Measurements from ENCODE around the gene TEX2. TPM values are rescaled to one million over a fixed set of nuclear protein-coding genes. Genes with fewer than 3 reads are reported as not detected.

Gene TEX2
- total and polyA plus RNA-seq, 2 of the 13 experiments (the other 11 are each of a cell fraction or from before 2014, with no cell fraction given), result 21.4 to 37.7 TPM

- no peak for TF ChIP-seq ZNF770 (CRISPR knock-in tag; IDR thresholded peaks at IDR 0.05)
- TF ChIP-seq ZC3H4 (CRISPR knock-in tag; IDR thresholded peaks at IDR 0.05; ENCODE audit: borderline replicate concordance), result no peak
Observed at GRCh38 chr17:64300699-64300965, 37.6 kb upstream of the TEX2 start (continued).

GRCh38 chr17:64297467-64298088, 34.5 kb upstream of the TEX2 start:
- WGBS (ENCODE audit: low lambda C conversion rate), result 74% methylated on average over 8 of the region's 8 CpGs
- Histone ChIP-seq H3K4me3 (replicated peaks in 1 of 3; ENCODE audit: insufficient read depth in 1 of 3, low read depth in 2 of 3, low read length in 3 of 3) (no peak overlapping the region), H2AFZ (ENCODE audit: low read length) (no peak overlapping the region), H3K36me3 (replicated peaks in 1 of 2; ENCODE audit: control insufficient read depth in 1 of 2, insufficient read depth in 2 of 2, low read length in 2 of 2) (no peaks in the 10 kb centered on the region), H3K9me3 (ENCODE audit: low read length) (no peaks in the 10 kb centered on the region), H3K4me2 (ENCODE audit: low read depth, low read length) (no peak overlapping the region), H3K27ac (ENCODE audit: extremely low read length, insufficient read depth, low read length) (no peak overlapping the region), H4K20me1 (ENCODE audit: insufficient read depth, low read length) (no peaks in the 10 kb centered on the region), H3K9ac (ENCODE audit: insufficient read depth, low read depth, low read length) (no peak overlapping the region), H3K79me2 (ENCODE audit: insufficient read depth, low read length) (no peaks in the 10 kb centered on the region), H3K4me1 (ENCODE audit: insufficient read depth, low read length) (peaks cover 24% of the 10 kb centered on the region), H3K27me3 (ENCODE audit: control insufficient read depth in 1 of 2, insufficient read depth in 2 of 2, low read length in 2 of 2) (peaks cover 1 to 4% of the 10 kb centered on the region in 2 experiments; a peak in 3 of 5 replicates)
- FAIRE-seq, result no peak
- ChIA-PET POLR2A (no interaction called here), CTCF (ENCODE audit: low intra/inter-chr PET ratio, low total read pairs) (no interaction called here)
- TF ChIP-seq FOXK1 (CRISPR knock-in tag; IDR thresholded peaks at IDR 0.05; ENCODE audit: borderline replicate concordance, low read depth), result no peak
- in situ Hi-C loops (cut with HindIII; ENCODE audit: extremely low pct_ligation_motif_present, low pct_unique_long_range_greater_than_20kb) (no loop called here), intact Hi-C loops (cut with micrococcal nuclease; ENCODE audit: unreplicated experiment) (no loop called here)
- ATAC-seq, result no peak; the same call in 2 of the 3 replicates
- no peak for DNase-seq (ENCODE audit: low spot score)
- BruUV-seq (replicated peaks), result no TSS peak

- CTCF ChIA-PET (ENCODE audit: low intra/inter-chr PET ratio, low total read pairs), result no interaction called here
- POLR2A ChIA-PET, result no interaction called here
- Histone ChIP-seq H3K9me3 (ENCODE audit: low read length) (peaks cover 6% of the 10 kb centered on the region; the same call in 1 of the 2 replicates), H3K4me1 (ENCODE audit: insufficient read depth, low read length) (peaks cover 15% of the 10 kb centered on the region; the same call in 1 of the 2 replicates), H3K36me3 (replicated peaks in 1 of 2; ENCODE audit: control insufficient read depth in 1 of 2, insufficient read depth in 2 of 2, low read length in 2 of 2) (no peaks in the 10 kb centered on the region), H2AFZ (ENCODE audit: low read length) (no peak overlapping the region), H3K9ac (ENCODE audit: insufficient read depth, low read depth, low read length) (no peak overlapping the region), H3K4me3 (replicated peaks in 1 of 3; ENCODE audit: insufficient read depth in 1 of 3, low read depth in 2 of 3, low read length in 3 of 3) (no peak overlapping the region), H3K27ac (ENCODE audit: extremely low read length, insufficient read depth, low read length) (no peak overlapping the region), H4K20me1 (ENCODE audit: insufficient read depth, low read length) (no peaks in the 10 kb centered on the region), H3K79me2 (ENCODE audit: insufficient read depth, low read length) (no peaks in the 10 kb centered on the region), H3K4me2 (ENCODE audit: low read depth, low read length) (no peak overlapping the region), H3K27me3 (ENCODE audit: control insufficient read depth in 1 of 2, insufficient read depth in 2 of 2, low read length in 2 of 2) (peaks cover 1 to 4% of the 10 kb centered on the region in 2 experiments; a peak in 3 of 5 replicates)
- DNase-seq (ENCODE audit: low spot score) (no peak), FAIRE-seq (no peak), ATAC-seq (no peak)
- intact Hi-C loops (cut with micrococcal nuclease; ENCODE audit: unreplicated experiment), result no loop called here
- BruUV-seq (replicated peaks), result no TSS peak
- in situ Hi-C loops (cut with HindIII; ENCODE audit: extremely low pct_ligation_motif_present, low pct_unique_long_range_greater_than_20kb), result no loop called here
- WGBS (ENCODE audit: low lambda C conversion rate), result 73% methylated on average over 5 of the region's 5 CpGs
- TF ChIP-seq CSRNP2 (CRISPR knock-in tag; conservative IDR thresholded peaks at IDR 0.05; ENCODE audit: low read depth) (no peak), NCOA1 (CRISPR knock-in tag; IDR thresholded peaks at IDR 0.05) (no peak), MAFK (conservative IDR thresholded peaks at IDR 0.05 in 1 of 2, IDR thresholded peaks at IDR 0.05 in 1 of 2; ENCODE audit: low read length in 2 of 2) (peak; percentile 31 to 40; a peak in 2 of 4 replicates), ARID3A (IDR thresholded peaks at IDR 0.05; ENCODE audit: low read depth, low read length) (no peak), HDAC6 (IDR thresholded peaks at IDR 0.05; ENCODE audit: low read depth, low read length) (no peak), ZNF235 (CRISPR knock-in tag; IDR thresholded peaks at IDR 0.05; ENCODE audit: borderline replicate concordance) (no peak), REXO4 (CRISPR knock-in tag; IDR thresholded peaks at IDR 0.05; ENCODE audit: borderline replicate concordance) (no peak)
Observed at GRCh38 chr17:64296246-64296645, 33.2 kb upstream of the TEX2 start.

Measured in HepG2 (cell line).